Measurements from ENCODE around the gene ATP8A2. TPM values are rescaled to one million over a fixed set of nuclear protein-coding genes. Genes with fewer than 3 reads are reported as not detected.

ATP8A2 gene
- total RNA-seq, 1 donor from 2014 or later = 2.1 TPM

DNA sequence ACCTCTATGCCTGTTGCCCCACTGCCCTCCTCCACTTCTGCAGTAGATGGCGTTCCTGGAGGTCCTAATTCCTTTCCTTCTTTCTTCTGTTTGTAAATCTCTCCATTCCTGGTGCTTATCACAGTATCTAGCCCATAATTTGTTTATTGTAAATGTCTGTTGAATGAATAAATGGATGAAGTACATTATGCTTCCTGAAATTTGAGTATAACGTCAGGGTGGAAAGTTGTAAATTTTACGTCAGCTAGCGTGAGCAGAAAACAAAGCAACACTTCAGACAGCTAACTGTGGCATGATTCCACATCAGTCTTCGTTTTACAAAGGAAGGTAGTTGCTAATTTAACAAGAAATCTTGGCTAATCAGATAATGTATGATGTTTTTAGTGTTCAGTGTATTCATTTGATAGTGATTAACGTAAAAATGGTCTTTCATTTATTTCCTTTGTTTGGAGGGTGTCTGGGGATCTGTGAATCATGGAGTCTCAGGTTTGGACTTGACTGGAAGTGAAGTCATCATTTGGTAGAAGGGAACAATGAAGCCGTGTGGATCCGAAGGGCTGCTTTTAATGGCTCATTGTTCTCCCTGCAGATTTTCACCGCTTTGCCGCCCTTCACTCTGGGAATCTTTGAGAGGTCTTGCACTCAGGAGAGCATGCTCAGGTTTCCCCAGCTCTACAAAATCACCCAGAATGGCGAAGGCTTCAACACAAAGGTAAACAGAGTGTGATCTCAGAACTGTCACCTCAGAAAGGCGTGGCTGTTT, 465.0 kb downstream of the ATP8A2 start:
- H3K36me3 ChIP-seq (ENCODE audit: control insufficient read depth in 3 of 3, insufficient read depth in 3 of 3, low read length in 3 of 3) = no peaks in the 10 kb centered on the region
- H3K9ac ChIP-seq (ENCODE audit: low read depth in 1 of 3, low read length in 3 of 3) = no peak overlapping the region
- H3K9me3 ChIP-seq (ENCODE audit: control insufficient read depth in 3 of 3, low read length in 3 of 3) = no peaks in the 10 kb centered on the region
- no peaks in the 10 kb centered on the region for H3K27me3 ChIP-seq (ENCODE audit: control insufficient read depth in 3 of 3, insufficient read depth in 3 of 3, low read length in 3 of 3)
- no peak overlapping the region for H3K27ac ChIP-seq (ENCODE audit: low read depth, low read length)
- no peak overlapping the region for H3K4me3 ChIP-seq (ENCODE audit: low read length in 3 of 3)
- no peaks in the 10 kb centered on the region for H3K4me1 ChIP-seq (ENCODE audit: control insufficient read depth in 3 of 3, insufficient read depth in 3 of 3, low read length in 3 of 3)

GRCh38 chr13:25839371-25839770, 467.6 kb downstream of the ATP8A2 start:
- H3K27me3 ChIP-seq (ENCODE audit: control insufficient read depth in 3 of 3, insufficient read depth in 3 of 3, low read length in 3 of 3) = no peaks in the 10 kb centered on the region
- H3K9ac ChIP-seq (ENCODE audit: low read depth in 1 of 3, low read length in 3 of 3) = no peak overlapping the region
- no peaks in the 10 kb centered on the region for H3K36me3 ChIP-seq (ENCODE audit: control insufficient read depth in 3 of 3, insufficient read depth in 3 of 3, low read length in 3 of 3)
- H3K4me1 ChIP-seq (ENCODE audit: control insufficient read depth in 3 of 3, insufficient read depth in 3 of 3, low read length in 3 of 3) = no peaks in the 10 kb centered on the region
- no peak overlapping the region for H3K4me3 ChIP-seq (ENCODE audit: low read length in 3 of 3)
- no peak overlapping the region for H3K27ac ChIP-seq (ENCODE audit: low read depth, low read length)
- H3K9me3 ChIP-seq (ENCODE audit: control insufficient read depth in 3 of 3, low read length in 3 of 3) = no peaks in the 10 kb centered on the region

DNA sequence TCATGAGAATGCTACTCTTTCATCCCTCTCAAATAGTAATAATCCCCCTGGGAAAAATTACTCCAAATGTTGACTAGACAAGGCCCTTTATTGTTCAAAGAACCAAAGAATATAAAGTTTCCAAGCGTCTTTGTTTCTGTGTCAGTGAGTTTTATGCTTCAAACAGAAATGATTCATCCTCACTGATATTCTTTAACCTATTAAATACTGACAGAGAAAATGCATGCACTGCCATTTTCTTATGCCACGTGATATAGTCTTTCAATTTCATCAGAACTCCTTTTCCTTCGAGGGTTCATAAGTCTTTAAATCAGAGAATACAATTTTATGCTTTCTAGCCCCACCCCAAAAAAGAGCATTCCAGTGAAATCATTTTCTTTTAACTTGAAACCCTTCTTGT, 468.5 kb downstream of the ATP8A2 start:
- Histone ChIP-seq H3K27ac (ENCODE audit: low read depth, low read length) (no peak overlapping the region), H3K4me1 (ENCODE audit: control insufficient read depth in 3 of 3, insufficient read depth in 3 of 3, low read length in 3 of 3) (no peaks in the 10 kb centered on the region), H3K27me3 (ENCODE audit: control insufficient read depth in 3 of 3, insufficient read depth in 3 of 3, low read length in 3 of 3) (no peaks in the 10 kb centered on the region), H3K4me3 (ENCODE audit: low read length in 3 of 3) (no peak overlapping the region), H3K9me3 (ENCODE audit: control insufficient read depth in 3 of 3, low read length in 3 of 3) (no peaks in the 10 kb centered on the region), H3K36me3 (ENCODE audit: control insufficient read depth in 3 of 3, insufficient read depth in 3 of 3, low read length in 3 of 3) (no peaks in the 10 kb centered on the region), H3K9ac (ENCODE audit: low read depth in 1 of 3, low read length in 3 of 3) (no peak overlapping the region)

DNA sequence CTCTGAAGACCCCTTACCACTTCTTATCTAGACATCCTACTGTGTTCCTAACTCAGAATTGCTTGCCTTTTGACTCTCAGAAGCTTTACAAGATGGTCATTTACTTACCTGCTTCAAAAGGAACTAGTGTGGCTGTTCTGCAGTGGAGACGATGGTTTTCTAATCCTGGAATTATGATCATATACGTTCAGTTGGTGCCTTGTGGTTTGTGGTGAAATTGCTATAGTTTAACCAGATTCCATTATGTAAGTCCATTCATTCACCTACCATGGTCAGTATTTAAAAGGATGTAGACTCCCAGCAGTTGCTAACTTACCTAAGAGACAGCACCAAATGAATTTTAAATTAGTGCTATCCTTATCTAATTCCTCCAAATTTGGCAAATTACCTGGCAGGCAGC, 469.2 kb downstream of the ATP8A2 start:
- Histone ChIP-seq H3K9me3 (ENCODE audit: control insufficient read depth in 3 of 3, low read length in 3 of 3) (no peaks in the 10 kb centered on the region), H3K27ac (ENCODE audit: low read depth, low read length) (no peak overlapping the region), H3K4me3 (ENCODE audit: low read length in 3 of 3) (no peak overlapping the region), H3K9ac (ENCODE audit: low read depth in 1 of 3, low read length in 3 of 3) (no peak overlapping the region), H3K27me3 (ENCODE audit: control insufficient read depth in 3 of 3, insufficient read depth in 3 of 3, low read length in 3 of 3) (no peaks in the 10 kb centered on the region), H3K36me3 (ENCODE audit: control insufficient read depth in 3 of 3, insufficient read depth in 3 of 3, low read length in 3 of 3) (no peaks in the 10 kb centered on the region), H3K4me1 (ENCODE audit: control insufficient read depth in 3 of 3, insufficient read depth in 3 of 3, low read length in 3 of 3) (no peaks in the 10 kb centered on the region)

DNA sequence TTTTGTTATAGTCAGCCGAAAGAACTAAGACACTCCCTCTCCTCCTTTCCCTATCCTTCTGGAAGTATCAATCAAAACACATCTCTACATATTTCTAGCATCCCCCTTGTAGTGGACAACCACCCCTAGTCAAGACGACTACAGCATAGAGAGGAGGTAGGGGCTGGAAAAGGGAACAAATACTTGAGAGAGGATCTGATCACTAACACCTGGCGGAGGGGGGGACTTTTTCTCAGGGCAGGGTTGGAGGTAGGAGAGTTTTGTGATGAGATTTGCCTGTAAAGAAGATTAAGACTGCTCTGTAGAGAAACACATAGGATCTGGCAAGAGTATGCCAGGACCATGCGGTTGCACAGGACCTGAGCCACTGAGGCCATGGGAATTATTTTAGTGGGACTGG, 471.9 kb downstream of the ATP8A2 start:
- no peaks in the 10 kb centered on the region for H3K4me1 ChIP-seq (ENCODE audit: control insufficient read depth in 3 of 3, insufficient read depth in 3 of 3, low read length in 3 of 3)
- H3K36me3 ChIP-seq (ENCODE audit: control insufficient read depth in 3 of 3, insufficient read depth in 3 of 3, low read length in 3 of 3) = no peaks in the 10 kb centered on the region
- H3K9me3 ChIP-seq (ENCODE audit: control insufficient read depth in 3 of 3, low read length in 3 of 3) = no peaks in the 10 kb centered on the region

GRCh38 chr13:25844559-25845434, 473.0 kb downstream of the ATP8A2 start:
- no peaks in the 10 kb centered on the region for H3K9me3 ChIP-seq (ENCODE audit: control insufficient read depth in 3 of 3, low read length in 3 of 3)
- no peaks in the 10 kb centered on the region for H3K27me3 ChIP-seq (ENCODE audit: control insufficient read depth in 3 of 3, insufficient read depth in 3 of 3, low read length in 3 of 3)
- H3K36me3 ChIP-seq (ENCODE audit: control insufficient read depth in 3 of 3, insufficient read depth in 3 of 3, low read length in 3 of 3) = no peaks in the 10 kb centered on the region

More for the DNA sequence above, 471.9 kb downstream of the ATP8A2 start:
- H3K9ac ChIP-seq (ENCODE audit: low read depth in 1 of 3, low read length in 3 of 3) = no peak overlapping the region
- no peak overlapping the region for H3K27ac ChIP-seq (ENCODE audit: low read depth, low read length)
- H3K4me3 ChIP-seq (ENCODE audit: low read length in 3 of 3) = no peak overlapping the region
- no peaks in the 10 kb centered on the region for H3K27me3 ChIP-seq (ENCODE audit: control insufficient read depth in 3 of 3, insufficient read depth in 3 of 3, low read length in 3 of 3)

GRCh38 chr13:25846222-25846984, 474.6 kb downstream of the ATP8A2 start:
- H3K9ac ChIP-seq (ENCODE audit: low read depth in 1 of 3, low read length in 3 of 3) = no peak overlapping the region
- H3K9me3 ChIP-seq (ENCODE audit: control insufficient read depth in 3 of 3, low read length in 3 of 3) = no peaks in the 10 kb centered on the region
- no peak overlapping the region for H3K27ac ChIP-seq (ENCODE audit: low read depth, low read length)
- no peaks in the 10 kb centered on the region for H3K36me3 ChIP-seq (ENCODE audit: control insufficient read depth in 3 of 3, insufficient read depth in 3 of 3, low read length in 3 of 3)
- no peaks in the 10 kb centered on the region for H3K27me3 ChIP-seq (ENCODE audit: control insufficient read depth in 3 of 3, insufficient read depth in 3 of 3, low read length in 3 of 3)
- no peaks in the 10 kb centered on the region for H3K4me1 ChIP-seq (ENCODE audit: control insufficient read depth in 3 of 3, insufficient read depth in 3 of 3, low read length in 3 of 3)
- no peak overlapping the region for H3K4me3 ChIP-seq (ENCODE audit: low read length in 3 of 3)

More at GRCh38 chr13:25844559-25845434, 473.0 kb downstream of the ATP8A2 start:
- Histone ChIP-seq H3K27ac (ENCODE audit: low read depth, low read length) (no peak overlapping the region), H3K4me3 (ENCODE audit: low read length in 3 of 3) (no peak overlapping the region), H3K9ac (ENCODE audit: low read depth in 1 of 3, low read length in 3 of 3) (no peak overlapping the region), H3K4me1 (ENCODE audit: control insufficient read depth in 3 of 3, insufficient read depth in 3 of 3, low read length in 3 of 3) (no peaks in the 10 kb centered on the region)

DNA sequence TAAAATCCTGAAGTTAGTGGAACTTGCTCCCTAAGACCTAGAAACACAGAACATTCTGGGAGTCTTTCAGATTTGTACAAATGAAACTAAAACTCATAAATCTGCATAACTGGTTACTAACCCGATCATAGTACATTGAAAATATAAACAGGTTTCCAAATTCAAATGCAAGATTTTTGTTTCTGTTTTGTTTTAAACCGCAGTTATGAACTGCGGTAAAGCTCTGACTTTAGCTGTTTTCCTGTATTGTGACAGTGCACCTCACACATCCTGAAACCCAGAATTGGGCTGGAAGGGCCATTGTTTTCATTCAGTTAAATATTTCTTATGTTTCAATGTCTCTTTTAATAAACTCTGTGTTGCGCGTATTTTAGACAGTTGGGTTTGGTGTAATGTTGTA, 475.4 kb downstream of the ATP8A2 start:
- Histone ChIP-seq H3K9ac (ENCODE audit: low read depth in 1 of 3, low read length in 3 of 3) (no peak overlapping the region), H3K27me3 (ENCODE audit: control insufficient read depth in 3 of 3, insufficient read depth in 3 of 3, low read length in 3 of 3) (no peaks in the 10 kb centered on the region), H3K4me3 (ENCODE audit: low read length in 3 of 3) (no peak overlapping the region), H3K27ac (ENCODE audit: low read depth, low read length) (no peak overlapping the region), H3K4me1 (ENCODE audit: control insufficient read depth in 3 of 3, insufficient read depth in 3 of 3, low read length in 3 of 3) (no peaks in the 10 kb centered on the region), H3K36me3 (ENCODE audit: control insufficient read depth in 3 of 3, insufficient read depth in 3 of 3, low read length in 3 of 3) (no peaks in the 10 kb centered on the region), H3K9me3 (ENCODE audit: control insufficient read depth in 3 of 3, low read length in 3 of 3) (no peaks in the 10 kb centered on the region)

DNA sequence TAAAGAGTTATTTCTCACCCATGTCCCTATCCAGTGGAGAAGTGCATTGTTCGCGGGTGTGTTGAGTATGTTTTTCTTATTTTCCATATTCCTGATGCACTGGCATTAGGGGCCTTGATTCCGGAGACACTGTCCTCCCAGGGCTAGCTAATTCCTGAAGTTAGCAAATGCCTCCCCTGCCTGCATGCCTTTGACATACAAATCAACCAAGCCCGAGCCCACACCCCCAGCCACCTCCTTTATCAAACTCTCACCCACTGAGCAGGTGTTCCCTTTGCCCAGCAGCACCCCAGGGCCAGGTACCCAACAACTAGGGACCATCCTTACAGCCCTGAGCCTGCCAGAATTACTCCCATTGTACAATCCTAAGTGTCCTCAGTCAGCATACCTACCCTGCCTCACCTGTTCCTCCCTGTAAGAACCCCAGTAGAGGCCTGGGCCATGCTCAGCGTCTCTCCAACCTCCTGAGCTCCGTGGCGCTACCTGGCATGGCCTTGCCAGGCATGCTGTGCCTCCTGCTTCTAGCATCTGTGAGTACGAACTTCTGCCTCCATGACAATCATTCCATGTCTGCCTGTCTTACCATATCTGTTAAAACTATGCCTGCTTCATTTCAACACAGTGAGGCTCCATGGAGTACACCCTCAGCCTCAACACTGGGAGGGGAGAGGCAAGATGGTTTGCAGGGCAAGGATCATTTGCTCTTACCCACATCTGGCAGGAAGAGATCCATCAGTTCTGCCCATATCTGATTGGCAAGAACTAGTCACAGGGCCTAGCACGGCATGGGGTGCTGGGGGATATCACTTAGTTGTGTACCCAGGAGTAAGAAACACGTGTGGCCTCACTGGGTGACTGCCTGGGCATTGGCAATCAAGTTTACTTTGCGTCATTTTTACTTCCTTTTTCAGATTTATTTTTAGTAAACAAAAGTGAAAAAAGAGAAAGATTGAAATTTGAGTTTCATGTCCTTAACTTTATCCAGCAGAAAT, 476.2 kb downstream of the ATP8A2 start:
- H3K36me3 ChIP-seq (ENCODE audit: control insufficient read depth in 3 of 3, insufficient read depth in 3 of 3, low read length in 3 of 3) = no peaks in the 10 kb centered on the region

More for the DNA sequence above, 476.2 kb downstream of the ATP8A2 start:
- Histone ChIP-seq H3K9me3 (ENCODE audit: control insufficient read depth in 3 of 3, low read length in 3 of 3) (no peaks in the 10 kb centered on the region), H3K27me3 (ENCODE audit: control insufficient read depth in 3 of 3, insufficient read depth in 3 of 3, low read length in 3 of 3) (no peaks in the 10 kb centered on the region), H3K9ac (ENCODE audit: low read depth in 1 of 3, low read length in 3 of 3) (no peak overlapping the region), H3K27ac (ENCODE audit: low read depth, low read length) (no peak overlapping the region), H3K4me3 (ENCODE audit: low read length in 3 of 3) (no peak overlapping the region), H3K4me1 (ENCODE audit: control insufficient read depth in 3 of 3, insufficient read depth in 3 of 3, low read length in 3 of 3) (no peaks in the 10 kb centered on the region)
